Peyer's patch (tissue), 4 donors: ENCODE results near the gene TTC28. TPM values are rescaled to one million over a fixed set of nuclear protein-coding genes. Genes with fewer than 3 reads are reported as not detected.

ENCODE experiments used
- DNase-seq, 3 donors: peaks; one replicate each; pipeline ENCODE4 v3.0.0-alpha.2; 2017 to 2019
- H3K27ac ChIP-seq, 4 donors: fragments of 200-600 bp; sonication (generic); one replicate each; pipeline ENCODE4 v1.5.1; 2016 to 2019
- H3K27me3 ChIP-seq, 2 donors: fragments of 200-600 bp; sonication (generic); one replicate each; pipeline ENCODE4 v1.5.1; 2019
- H3K36me3 ChIP-seq, 3 donors: fragments of 200-600 bp; sonication (generic); one replicate each; pipeline ENCODE4 v1.5.1; 2016 to 2019
- H3K4me1 ChIP-seq, 4 donors: fragments of 200-600 bp; sonication (generic); one replicate each; pipeline ENCODE4 v1.5.1; 2016 to 2019
- H3K4me3 ChIP-seq, 4 donors: fragments of 200-600 bp; sonication (generic); 1 replicate in 3 of 4; 2 replicates in 1 of 4; pipeline ENCODE4 v1.5.1; 2016 to 2019; ENCODE audit warnings: mild to moderate bottlenecking in 1 of 4
- H3K9me3 ChIP-seq, 4 donors: fragments of 200-600 bp; sonication (generic); one replicate each; pipeline ENCODE4 v1.5.1; 2016 to 2019; ENCODE audit warnings: mild to moderate bottlenecking in 1 of 4
- POLR2A ChIP-seq, 2 donors: fragments of 450-650 bp; IDR thresholded peaks; one replicate each; pipeline ENCODE4 v1.5.1; 2017; ENCODE audit warnings: antibody characterized with exemption in 2 of 2, mild to moderate bottlenecking in 2 of 2, moderate library complexity in 2 of 2
- total RNA-seq, 4 donors: library from RNA; depleted of rRNA; stranded (reverse); fragments of >200 nt; gene quantifications; one replicate each; pipeline ENCODE4 v1.1.0, GENCODE V29; 2016
- TF ChIP-seq, protein P1 (sequence below), 6 experiments: fragments of 450-650 bp in 4 of 6; fragments of 200-600 bp in 2 of 6; sonication (generic) in 1 of 6; IDR thresholded peaks; one replicate each; pipeline ENCODE4 v1.5.1; 2017 to 2019; ENCODE audit warnings: antibody characterized with exemption in 6 of 6, mild to moderate bottlenecking in 3 of 6, moderate library complexity in 1 of 6

TTC28 gene
- total RNA-seq, 4 donors from 2014 or later: 9.1 to 46.4 (median 35.2) TPM

DNA sequence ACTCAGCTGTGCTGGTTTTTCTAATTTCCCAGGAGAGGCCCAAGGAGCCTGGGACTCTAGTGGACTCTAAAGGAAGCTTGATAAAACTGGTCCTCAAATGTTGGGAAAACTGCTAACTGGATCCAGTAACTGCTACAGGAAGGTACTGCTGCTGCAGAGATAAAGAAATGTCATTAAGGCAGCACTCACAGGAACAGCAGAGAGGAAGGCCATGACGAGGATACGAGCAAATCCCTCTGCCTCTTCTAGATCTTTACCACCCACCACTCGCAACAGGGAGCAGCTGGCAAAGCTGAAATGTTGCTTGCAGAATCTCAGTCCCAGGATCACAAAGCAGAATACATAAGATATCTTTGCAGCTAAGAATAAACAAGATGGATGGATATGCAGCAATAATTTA lies 23.5 kb downstream of the TTC28 start:
- no peaks in the 10 kb centered on the region for H3K27me3 ChIP-seq
- no peak overlapping the region for H3K27ac ChIP-seq
- no peak for DNase-seq
- peaks cover 0 to 6% (median 0%) of the 10 kb centered on the region in 4 donors for H3K9me3 ChIP-seq
- no peaks in the 10 kb centered on the region for H3K36me3 ChIP-seq
- no peak overlapping the region for H3K4me3 ChIP-seq
- H3K4me1 ChIP-seq: no peaks in the 10 kb centered on the region
- TF ChIP-seq, protein P1, sequence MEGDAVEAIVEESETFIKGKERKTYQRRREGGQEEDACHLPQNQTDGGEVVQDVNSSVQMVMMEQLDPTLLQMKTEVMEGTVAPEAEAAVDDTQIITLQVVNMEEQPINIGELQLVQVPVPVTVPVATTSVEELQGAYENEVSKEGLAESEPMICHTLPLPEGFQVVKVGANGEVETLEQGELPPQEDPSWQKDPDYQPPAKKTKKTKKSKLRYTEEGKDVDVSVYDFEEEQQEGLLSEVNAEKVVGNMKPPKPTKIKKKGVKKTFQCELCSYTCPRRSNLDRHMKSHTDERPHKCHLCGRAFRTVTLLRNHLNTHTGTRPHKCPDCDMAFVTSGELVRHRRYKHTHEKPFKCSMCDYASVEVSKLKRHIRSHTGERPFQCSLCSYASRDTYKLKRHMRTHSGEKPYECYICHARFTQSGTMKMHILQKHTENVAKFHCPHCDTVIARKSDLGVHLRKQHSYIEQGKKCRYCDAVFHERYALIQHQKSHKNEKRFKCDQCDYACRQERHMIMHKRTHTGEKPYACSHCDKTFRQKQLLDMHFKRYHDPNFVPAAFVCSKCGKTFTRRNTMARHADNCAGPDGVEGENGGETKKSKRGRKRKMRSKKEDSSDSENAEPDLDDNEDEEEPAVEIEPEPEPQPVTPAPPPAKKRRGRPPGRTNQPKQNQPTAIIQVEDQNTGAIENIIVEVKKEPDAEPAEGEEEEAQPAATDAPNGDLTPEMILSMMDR (IDR thresholded peaks at IDR 0.05): no peak
- TF ChIP-seq POLR2A (IDR thresholded peaks at IDR 0.05): no peak

DNA sequence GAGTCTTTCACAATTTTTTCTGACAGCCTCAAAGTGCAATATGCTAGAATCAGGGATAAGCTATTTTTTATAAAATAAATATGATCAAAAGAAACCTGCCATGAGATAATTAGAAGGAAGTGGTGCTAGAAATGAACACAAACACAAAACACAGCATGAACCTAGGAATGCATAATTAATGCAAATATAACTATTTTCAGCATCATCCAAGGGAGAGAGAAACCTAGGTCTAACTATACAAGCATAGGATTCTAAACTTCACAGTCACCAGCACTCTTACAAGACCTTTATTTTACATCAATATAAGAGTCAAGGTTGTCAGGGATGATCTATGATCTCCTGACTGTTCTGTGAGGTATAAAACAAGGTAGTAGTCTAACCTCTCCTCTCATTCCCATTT lies 29.2 kb downstream of the TTC28 start:
- TF ChIP-seq, protein P1 (IDR thresholded peaks at IDR 0.05): no peak
- no peak for TF ChIP-seq POLR2A (IDR thresholded peaks at IDR 0.05)
- DNase-seq: no peak
- Histone ChIP-seq H3K9me3 (peaks cover 0 to 6% (median 0%) of the 10 kb centered on the region in 4 donors), H3K27ac (no peak overlapping the region), H3K4me1 (no peaks in the 10 kb centered on the region), H3K36me3 (no peaks in the 10 kb centered on the region), H3K4me3 (no peak overlapping the region), H3K27me3 (no peaks in the 10 kb centered on the region)

DNA sequence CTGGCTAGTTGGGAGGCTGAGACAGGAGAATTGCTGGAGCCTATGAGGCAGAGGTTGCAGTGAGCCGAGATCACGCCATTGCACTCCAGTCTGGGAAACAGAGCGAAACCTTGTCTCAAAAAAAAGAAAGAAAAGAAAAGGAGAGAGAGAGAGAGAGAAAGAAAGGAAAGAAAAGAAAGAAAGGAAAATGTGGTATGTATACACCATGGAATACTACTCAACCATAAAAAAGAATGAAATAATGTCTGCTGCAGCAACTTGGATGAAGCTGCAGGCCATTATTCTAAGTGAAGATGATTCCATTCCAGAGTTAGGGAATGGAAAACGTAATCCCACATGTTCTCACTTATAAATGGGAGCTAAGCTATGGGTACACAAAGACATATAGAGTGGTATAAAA lies 30.8 kb downstream of the TTC28 start:
- Histone ChIP-seq H3K27ac (no peak overlapping the region), H3K27me3 (no peaks in the 10 kb centered on the region), H3K4me1 (no peaks in the 10 kb centered on the region), H3K9me3 (peaks cover 0 to 6% (median 0%) of the 10 kb centered on the region in 4 donors), H3K4me3 (no peak overlapping the region), H3K36me3 (no peaks in the 10 kb centered on the region)
- DNase-seq: no peak
- TF ChIP-seq POLR2A (IDR thresholded peaks at IDR 0.05): no peak
- TF ChIP-seq, protein P1 (IDR thresholded peaks at IDR 0.05): no peak

DNA sequence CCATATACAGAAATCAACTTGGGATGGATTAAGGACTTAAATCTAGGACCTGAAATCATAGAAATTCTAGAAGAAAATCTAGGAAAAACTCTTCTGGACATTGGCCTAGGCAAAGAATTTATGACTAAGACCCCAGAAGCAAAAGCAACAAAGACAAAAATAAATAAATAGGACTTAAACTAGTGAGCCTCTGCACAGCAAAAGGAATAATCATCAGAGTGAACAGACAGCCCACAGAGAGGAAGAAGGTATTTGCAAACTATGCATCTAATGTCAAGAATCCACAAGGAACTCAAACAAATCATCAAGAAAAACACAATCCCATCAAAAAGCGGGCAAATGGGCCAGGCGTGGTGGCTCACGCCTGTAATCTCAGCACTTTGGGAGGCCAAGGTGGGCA lies 32.4 kb downstream of the TTC28 start:
- Histone ChIP-seq H3K36me3 (no peaks in the 10 kb centered on the region), H3K9me3 (no peaks in the 10 kb centered on the region), H3K27me3 (no peaks in the 10 kb centered on the region), H3K4me3 (no peak overlapping the region), H3K27ac (no peak overlapping the region), H3K4me1 (no peaks in the 10 kb centered on the region)
- no peak for DNase-seq
- no peak for TF ChIP-seq POLR2A (IDR thresholded peaks at IDR 0.05)
- TF ChIP-seq, protein P1 (IDR thresholded peaks at IDR 0.05): no peak

DNA sequence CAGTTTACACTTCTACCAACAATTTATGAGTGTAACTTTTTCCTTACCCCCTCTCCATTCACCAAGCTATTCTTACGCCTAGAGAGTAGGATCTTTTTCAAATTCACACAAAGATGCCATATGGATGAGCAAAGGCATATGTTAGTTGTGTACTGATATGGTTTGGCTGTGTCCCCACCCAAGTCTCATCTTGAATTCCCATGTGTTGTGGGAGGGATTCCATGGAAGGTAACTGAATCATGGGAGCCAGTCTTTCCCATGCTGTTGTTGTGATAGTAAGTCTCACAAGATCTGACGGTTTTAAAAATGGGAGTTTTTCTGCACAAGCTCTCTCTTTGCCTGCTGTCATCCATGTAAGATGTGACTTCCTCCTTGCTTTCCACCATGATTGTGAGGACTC lies 40.3 kb downstream of the TTC28 start:
- Histone ChIP-seq H3K4me3 (no peak overlapping the region), H3K4me1 (no peaks in the 10 kb centered on the region), H3K9me3 (no peaks in the 10 kb centered on the region), H3K27me3 (no peaks in the 10 kb centered on the region), H3K27ac (no peak overlapping the region), H3K36me3 (no peaks in the 10 kb centered on the region)
- no peak for DNase-seq
- TF ChIP-seq, protein P1 (IDR thresholded peaks at IDR 0.05): no peak
- no peak for TF ChIP-seq POLR2A (IDR thresholded peaks at IDR 0.05)

DNA sequence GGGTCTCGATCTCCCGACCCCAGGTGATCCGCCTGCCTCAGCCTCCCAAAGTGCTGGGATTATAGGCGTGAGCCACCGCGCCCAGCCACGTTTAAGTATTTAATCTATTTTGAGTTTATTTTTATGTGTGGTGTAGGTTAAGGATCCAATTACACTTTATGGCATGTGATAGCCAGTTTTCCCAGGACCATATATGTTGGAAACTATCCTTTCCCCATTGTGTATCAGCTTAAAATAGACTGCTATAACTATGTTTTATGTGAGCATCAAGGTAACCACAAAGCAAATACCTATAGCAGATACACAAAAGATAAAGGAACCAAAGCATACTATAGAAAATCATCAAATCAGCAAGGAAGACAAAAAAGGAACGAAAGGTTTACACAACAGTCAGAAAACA lies 42.4 kb downstream of the TTC28 start:
- Histone ChIP-seq H3K27me3 (no peaks in the 10 kb centered on the region), H3K9me3 (no peaks in the 10 kb centered on the region), H3K36me3 (no peaks in the 10 kb centered on the region), H3K4me1 (no peaks in the 10 kb centered on the region), H3K27ac (no peak overlapping the region), H3K4me3 (no peak overlapping the region)
- DNase-seq: no peak
- TF ChIP-seq POLR2A (IDR thresholded peaks at IDR 0.05): no peak
- TF ChIP-seq, protein P1 (IDR thresholded peaks at IDR 0.05): no peak
